ENCODE measurements around the gene MBNL2.

GRCh38 chr13:97193577-97193976, 28.6 kb upstream of the MBNL2 start:
- TF ChIP-seq CTCF (conservative IDR thresholded peaks at IDR 0.05; ENCODE audit: low read depth, low read length) (no peak), EZH2phosphoT487 (IDR thresholded peaks at IDR 0.05; ENCODE audit: borderline replicate concordance, low read length) (no peak), EZH2 (IDR thresholded peaks at IDR 0.05; ENCODE audit: low read length, unreplicated experiment) (no peak)

All from PC-3 (cell line).